Ammon's horn (tissue), 1 donor: ENCODE results near the gene FOXP4.
"Not testable (repeated sequence)": the region's sequence is repeated elsewhere in the genome, so short reads cannot be mapped to it uniquely, and the experiment has no call there.

ENCODE experiments used
- DNase-seq: peaks from one replicate; pipeline ENCODE4 v3.0.0-alpha.2; 2016; ENCODE audit warnings: low spot score

The FOXP4 gene

GRCh38 chr6:41599015-41599851, 53.1 kb downstream of the FOXP4 start:
- no peak for DNase-seq

DNA sequence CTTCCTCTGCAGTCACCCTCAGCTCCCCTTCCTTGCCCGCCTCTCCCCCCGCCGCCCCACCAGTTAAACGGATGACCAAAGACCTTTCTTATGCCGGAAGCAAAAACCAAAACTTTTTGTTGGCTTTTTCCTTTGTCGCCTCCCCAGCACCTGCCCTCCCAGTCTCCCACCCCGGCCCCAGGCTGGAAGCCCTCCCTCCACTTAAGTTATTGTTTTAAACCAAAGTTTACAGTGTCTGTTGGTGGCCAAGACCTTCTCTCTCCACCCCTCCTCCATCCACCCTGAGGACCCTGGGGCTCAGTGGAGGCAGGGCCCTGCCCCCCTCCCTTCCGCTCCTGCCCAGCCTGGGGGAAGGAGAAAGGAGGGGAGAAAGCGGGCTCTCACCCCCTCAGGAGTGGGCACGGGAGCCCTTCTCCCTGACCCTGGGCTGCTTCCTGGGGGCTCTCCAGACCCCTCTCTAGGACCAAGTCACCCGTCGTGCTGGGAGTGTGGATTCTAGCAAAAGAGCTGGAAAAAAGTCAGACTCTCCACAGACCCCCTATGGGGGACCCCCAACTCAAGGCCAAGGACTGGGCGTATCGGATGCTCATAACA, 53.8 kb downstream of the FOXP4 start:
- no peak for DNase-seq

DNA sequence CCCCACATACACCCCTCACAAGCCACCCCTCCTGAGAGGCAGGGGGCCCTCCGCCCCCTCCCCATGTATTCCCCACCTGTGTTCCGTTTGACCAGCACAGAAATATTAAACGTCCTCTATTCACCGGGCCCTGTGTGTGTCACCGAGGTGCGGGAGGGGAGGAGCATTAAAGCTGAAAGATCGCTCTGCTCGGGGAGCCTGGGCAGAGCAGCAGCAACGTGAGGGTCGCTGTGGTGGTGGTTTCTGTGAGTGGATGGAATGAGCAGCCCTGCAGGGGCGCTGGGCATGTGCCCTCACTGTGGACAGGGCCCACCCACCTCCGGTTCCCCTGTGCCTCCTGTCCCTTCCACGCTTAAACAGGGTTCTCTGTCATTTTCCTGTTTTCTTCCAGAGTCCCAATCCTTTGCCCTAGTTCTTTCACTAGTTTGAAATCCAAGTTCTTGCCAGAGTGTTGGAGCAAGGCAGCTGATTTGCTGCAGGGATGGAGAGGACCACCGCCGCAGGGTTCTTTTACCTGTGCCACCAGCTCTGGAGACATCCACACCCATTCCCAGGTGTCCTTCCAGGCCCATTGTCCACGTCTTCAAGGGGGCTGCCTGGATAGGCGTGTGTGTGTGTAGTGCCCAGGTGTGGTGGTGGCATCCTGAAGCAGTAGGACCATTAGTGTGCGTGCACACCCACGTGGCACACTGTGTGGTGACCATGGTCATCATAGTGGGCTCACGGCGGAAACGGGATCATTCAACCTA, 54.5 kb downstream of the FOXP4 start:
- DNase-seq = no peak

DNA sequence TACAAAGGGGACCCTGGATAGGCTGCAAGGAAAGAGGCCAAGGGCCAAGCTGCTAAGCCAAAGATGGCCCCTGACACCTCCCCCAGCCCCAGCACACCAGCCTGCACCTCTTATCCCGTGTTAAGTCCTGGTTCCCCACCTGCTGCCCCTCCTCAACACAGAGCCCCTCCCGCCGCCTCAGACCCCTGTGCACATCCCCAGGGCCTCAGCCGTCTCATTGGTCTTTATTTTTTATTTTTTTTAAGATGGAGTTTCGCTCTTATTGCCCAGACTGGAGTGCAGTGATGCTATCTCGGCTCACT, 55.0 kb downstream of the FOXP4 start:
- no peak for DNase-seq

GRCh38 chr6:41602422-41602743, 56.2 kb downstream of the FOXP4 start:
- DNase-seq = no peak

DNA sequence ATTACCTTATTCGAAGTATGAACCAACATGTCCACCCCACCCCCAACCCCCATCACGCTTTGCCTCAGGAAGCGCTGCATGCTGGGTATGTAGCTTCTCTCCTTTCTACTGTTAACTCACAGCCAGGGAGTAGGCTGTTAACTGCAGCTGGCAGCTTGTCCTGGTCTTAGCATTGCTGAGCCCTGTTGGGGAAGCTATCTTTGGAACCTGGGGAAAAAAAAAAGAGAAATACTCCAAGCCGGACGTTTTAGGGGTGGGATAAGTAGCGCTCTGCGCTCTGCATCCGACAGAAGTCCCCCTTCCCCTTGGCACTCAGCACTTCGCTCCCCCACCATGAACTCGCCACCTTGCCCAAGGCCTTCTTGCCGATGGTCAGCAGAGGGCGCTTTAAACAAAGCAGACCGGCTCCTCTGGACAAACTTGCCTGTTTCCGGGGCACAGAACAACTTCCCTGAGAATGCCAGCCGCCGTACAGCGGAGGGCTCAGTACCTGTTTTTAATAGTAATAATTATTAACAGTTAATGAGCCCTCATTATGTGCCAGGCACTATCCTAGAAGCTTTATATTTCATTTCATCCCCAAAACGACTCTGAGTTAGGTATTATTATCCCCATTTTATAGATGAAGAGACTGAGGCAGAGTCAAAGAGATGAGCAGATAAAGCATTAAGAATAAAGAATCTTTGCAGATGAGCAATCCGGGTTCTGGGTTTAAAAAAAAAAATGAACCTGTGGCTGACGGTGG, 56.9 kb downstream of the FOXP4 start:
- DNase-seq = peak; percentile 88

DNA sequence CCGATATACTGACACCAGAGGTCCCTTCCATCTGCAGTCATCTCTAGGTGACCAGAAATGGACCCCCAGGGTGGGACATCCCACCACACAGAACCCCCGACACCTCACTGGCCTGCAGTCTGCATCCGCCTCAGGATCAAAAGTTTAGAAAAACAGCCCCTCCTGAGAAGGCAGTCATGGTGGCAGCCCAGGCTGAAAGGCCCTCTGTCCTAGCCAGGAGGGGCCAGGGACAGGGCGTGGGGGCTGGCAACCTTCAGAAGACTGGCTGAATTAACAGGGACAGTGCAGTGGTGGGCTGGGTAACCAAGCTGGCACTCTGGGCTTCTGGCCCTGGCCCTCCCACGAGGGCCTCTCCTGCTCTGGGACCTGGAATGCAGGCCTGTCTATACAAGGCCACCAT, 57.8 kb downstream of the FOXP4 start:
- DNase-seq = no peak

GRCh38 chr6:41605649-41606048, 59.5 kb downstream of the FOXP4 start:
- DNase-seq = no peak

- no peak for DNase-seq
These were observed 60.9 kb downstream of the FOXP4 start for GRCh38 chr6:41607036-41607435.

DNA sequence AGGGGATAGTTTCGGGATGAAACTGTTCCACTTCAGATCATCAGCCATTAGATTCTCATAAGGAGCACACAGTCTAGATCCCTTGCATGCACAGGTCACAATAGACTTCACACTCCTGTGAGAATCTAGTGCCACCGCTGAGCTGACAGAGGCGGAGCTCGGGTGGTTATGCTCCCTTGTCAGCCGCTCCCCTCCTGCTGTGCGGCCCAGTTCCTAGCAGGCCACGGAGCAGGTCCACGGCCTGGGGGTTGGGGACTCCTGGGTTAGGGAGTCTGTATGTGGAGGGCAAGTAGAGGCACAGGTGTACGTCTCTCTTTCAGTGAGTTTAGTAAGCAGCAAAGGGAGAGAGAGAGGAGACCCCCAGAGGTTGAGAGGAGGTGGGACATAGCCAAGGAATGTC, 61.6 kb downstream of the FOXP4 start:
- no peak for DNase-seq

DNA sequence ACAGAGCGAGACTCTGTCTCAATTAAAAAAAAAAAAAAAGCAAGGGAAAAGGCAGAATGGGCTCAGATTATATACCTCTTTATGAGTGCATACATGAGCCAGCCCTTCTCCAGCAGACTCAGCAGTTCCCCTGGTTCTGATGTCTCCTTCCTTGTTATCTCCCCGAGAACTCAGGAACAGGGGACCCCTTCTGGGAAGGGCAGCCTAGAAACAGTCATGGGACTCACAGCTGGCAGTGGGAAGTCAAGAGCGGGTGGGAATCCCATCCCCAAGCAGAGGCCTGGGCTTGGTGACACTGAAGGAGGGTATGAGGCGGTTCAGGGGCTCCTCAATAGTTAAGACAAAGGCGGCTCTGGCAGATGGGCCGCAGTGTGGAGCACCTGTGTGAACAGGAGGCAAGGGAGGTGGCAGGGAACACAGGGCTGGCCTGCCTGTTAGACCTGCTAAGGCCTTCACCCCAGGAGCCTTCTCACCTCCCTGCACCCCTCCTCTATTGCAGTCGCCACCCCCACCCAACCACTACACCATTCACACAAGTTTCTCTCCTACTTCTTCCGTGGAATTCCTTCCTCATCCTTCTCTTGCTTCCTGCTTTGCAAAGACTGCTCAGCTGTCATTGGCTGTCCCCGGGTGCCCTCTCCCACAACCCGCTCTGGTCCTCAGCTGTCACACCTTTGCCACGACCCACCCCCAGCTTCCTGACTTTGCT, 62.4 kb downstream of the FOXP4 start:
- DNase-seq = no peak

GRCh38 chr6:41614715-41615114, 68.5 kb downstream of the FOXP4 start:
- DNase-seq = no peak

DNA sequence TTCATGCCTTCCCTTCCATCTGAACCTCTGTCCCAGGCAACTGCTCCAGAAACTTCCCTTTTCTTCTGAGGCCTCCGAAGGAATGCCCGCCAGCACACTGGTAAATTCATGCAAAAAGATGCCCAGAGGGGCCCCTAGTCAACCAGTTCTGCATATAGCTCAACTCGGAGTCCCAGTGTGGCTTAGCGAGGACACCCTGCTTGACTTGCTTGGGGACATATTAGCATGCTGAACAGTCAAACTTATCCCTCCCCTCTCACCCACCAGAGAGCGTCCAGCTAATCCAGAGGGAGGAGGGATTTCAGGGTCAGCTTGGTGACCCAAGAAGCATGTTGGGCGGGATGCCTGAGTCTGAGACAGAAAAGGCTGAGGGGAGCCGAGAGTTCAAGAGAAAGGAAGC, 69.1 kb downstream of the FOXP4 start:
- DNase-seq = no peak

DNA sequence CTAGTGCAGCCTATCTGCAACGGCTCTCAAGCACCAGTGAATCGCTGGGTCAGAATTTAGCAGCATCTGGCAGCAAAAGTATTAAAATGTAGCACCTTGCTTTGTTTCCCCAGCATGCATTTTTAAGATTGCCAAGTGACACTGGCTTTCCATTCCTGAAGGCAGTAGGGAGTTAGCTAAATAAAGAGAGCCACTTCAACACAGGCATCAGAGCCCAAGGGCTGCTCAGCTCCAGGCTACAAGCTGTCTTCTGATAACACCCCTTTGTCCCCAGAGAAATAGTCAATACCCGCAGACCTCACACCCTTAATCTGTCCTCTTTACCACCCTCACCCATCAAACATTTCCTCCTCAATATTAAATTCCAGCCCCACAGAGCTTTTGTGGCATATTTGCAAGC, 72.4 kb downstream of the FOXP4 start:
- DNase-seq = no peak

- not testable (repeated sequence) for DNase-seq
These were observed 73.0 kb downstream of the FOXP4 start for GRCh38 chr6:41619193-41619592.

- no peak for DNase-seq
These were observed 75.2 kb downstream of the FOXP4 start for GRCh38 chr6:41621367-41621766.

GRCh38 chr6:41621802-41622201, 75.6 kb downstream of the FOXP4 start:
- DNase-seq = no peak

DNA sequence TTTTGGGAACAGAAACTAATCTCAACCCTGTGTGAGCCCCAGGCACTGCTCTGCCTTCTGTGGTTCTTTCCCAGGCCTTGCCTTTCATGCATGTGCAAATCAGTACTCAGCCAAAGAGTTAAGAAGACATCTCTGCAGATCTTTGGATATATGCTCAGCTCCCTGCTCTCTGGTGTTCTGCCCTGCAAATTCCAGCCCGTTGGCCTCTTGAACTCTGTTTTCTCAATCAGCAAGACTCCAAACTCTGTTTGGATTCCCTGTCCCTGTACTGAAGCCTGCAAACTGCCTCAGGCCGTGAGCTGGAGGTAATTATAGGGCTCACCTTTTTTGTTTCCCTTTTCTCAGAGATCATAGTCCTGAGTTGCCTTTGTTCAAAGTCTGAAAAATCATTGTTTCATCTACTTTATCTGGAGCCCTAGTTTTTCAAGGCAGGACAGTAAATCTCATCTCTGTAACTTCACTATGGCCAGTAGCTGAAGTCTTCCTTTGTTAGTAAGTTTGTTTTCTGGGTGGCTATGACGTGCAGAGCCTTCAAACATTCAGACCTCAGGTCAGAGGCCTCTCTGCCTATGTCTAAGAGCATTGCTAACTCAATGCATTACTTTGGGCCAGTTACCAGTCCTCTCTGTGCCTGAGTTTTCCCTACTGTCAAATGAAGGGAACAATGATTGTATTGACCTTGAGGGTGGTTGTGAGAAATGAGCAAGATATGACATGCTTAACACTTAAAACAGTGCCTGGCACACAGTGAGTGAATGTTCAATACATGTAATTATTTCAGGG, 76.2 kb downstream of the FOXP4 start:
- no peak for DNase-seq

GRCh38 chr6:41623330-41623729, 77.1 kb downstream of the FOXP4 start:
- no peak for DNase-seq

DNA sequence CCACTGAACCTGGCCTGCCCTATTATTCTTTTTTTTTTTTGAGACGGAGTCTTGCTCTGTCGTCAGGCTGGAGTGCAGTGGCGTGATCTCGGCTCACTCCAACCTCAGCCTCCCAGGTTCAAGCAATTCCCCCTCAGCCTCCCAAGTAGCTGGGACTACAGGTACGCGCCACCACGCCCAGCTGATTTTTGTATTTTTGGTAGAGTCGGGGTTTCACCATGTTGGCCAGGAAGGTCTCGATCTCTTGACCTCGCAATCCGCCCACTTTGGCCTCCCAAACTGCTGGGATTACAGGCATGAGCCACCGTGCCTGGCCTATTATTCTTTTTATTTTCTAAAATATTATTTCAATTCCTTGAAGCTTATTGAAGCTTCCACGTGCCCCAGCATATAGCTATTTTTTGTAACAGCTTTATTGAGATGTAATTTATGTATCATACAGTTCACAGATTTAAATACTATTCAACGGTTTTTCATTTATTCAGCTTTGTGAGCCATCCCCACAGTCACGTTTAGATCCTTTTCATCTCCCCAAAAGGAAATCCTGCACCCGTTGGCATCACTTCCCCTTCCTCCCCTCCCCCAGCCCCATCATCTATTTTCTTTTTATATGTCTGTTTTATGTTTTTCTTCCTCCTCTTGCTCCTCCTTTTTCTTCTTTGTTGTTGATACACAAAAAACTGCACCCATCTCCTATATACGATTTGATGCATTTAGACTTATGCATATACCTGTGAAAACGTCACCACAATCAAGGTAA, 78.6 kb downstream of the FOXP4 start:
- DNase-seq = no peak

DNA sequence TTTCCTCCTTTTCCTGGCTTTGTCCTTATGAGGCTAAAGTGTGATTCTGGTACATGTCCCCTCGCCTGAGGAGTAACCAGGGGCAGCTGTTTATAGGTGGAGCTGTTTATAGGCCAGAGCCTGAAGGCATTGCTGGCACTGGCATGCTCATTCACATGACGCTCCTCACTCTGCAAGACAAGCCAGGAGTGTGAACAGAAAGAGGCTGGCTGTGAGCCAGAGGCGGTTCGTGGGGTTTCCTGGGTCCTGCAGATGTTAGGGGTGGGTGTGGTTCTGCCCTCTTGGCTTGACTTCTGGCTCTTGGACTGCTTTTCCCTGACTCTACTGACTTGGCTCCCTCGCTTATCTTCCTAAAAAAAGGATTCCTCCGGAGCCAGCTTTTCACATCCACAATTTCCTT, 79.3 kb downstream of the FOXP4 start:
- DNase-seq = no peak
